ENCODE results near the gene HLA-DQB2.

HLA-DQB2 gene

GRCh38 chr6:32744776-32745175 lies 18.6 kb downstream of the HLA-DQB2 start:
- no peak for DNase-seq

DNA sequence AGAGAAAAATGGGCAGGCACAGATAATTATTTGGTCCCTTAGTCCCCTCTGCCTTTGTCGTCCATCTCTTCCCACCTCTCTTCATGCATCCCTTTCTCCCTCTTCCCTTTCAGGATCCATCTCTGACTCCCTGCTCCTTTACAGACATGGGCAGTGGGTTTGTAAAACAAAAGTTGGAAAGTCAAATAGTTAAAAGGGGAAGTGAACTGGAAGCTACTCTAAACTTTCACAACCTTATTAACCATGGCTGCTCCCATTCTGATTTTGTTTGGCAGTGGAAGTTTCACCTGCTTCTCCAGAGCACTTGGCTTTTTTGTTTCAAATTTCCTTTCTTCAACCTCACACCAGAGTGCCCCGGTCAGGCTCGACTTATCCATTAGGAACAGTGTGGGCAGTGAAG lies 21.0 kb downstream of the HLA-DQB2 start:
- DNase-seq, result no peak

GRCh38 chr6:32741031-32741960 lies 22.0 kb downstream of the HLA-DQB2 start, which contains the start of gene HLA-DQA2:
Gene HLA-DQA2 (plus strand): TSS chr6:32741391. CDS start chr6:32741444, 53 bp downstream.
- DNase-seq, result peak in 1 of 5 donors; percentile 17

- DNase-seq, result no peak
Measured at GRCh38 chr6:32738126-32738525, 25.2 kb downstream of the HLA-DQB2 start.

GRCh38 chr6:32718879-32719278 lies 44.5 kb downstream of the HLA-DQB2 start:
- DNase-seq, result no peak

DNA sequence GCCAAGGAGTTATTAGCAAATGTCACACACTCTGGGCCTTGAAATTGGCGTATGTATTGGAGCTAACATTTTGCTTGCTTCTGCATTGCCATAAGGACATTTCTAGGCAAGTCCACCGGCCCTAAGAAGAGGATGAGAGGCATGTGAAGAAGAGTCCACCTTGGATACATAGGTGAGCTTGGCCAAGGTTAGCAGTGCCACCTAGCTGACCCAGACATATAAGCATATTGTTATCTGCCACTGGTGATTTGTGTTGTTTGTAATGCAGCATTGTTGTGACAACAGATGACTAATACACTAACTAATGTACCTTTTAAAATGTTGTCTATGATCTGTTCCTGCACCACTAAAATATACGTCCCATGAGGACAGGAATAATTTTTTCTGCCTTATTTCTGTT lies 46.9 kb downstream of the HLA-DQB2 start:
- peak in 1 of 5 donors; percentile 4 for DNase-seq

DNA sequence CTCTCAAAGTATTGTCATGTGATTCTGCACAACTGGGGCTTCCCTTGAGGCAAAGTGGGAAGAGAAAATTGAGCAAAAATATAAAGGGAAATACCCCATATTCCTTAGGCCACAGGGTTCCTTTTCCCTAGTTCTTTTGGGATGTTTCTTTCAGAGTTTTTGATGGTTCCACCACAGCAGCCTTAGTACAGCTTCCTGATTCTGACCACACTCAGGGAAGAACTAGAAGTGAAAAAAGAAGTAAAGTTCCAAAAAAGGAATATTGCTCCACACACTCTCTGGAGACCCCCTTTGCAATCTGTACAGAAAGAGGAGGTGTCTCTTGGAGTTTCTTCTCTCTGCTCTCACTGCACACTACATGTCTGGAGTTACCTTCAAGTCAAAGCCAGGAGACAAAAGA lies 50.1 kb downstream of the HLA-DQB2 start:
- no peak for DNase-seq

GRCh38 chr6:32709625-32710024 lies 53.7 kb downstream of the HLA-DQB2 start:
- DNase-seq, result no peak

Data from T-helper 1 cell (primary cell).